Measurements from ENCODE around the gene CC2D2B. TPM values are rescaled to one million over a fixed set of nuclear protein-coding genes. Genes with fewer than 3 reads are reported as not detected.
A peak's percentile ranks its signal among the peaks of the same experiment; 100 is the strongest.

The CC2D2B gene
- total and polyA plus RNA-seq, 2 of the 8 experiments (the other 6 are each of a cell fraction or from before 2014, with no cell fraction given): 0.09 to 0.71 TPM

GRCh38 chr10:96047004-96047649 is 139.4 kb downstream of the CC2D2B start:
- CTCF ChIA-PET (ENCODE audit: partially characterized antibody): interaction anchor here (0.9 to 1.9 kb wide), 9 partner anchors 8 to 292 kb away, joined by 3 to 9 read pairs (median 5); partner anchors contain the start of gene ZNF518A
- H3K18ac ChIP-seq (ENCODE audit: extremely low read depth, low read length): no peak overlapping the region
- no peak overlapping the region for H3K56ac ChIP-seq (replicated peaks; ENCODE audit: insufficient read length, low read depth, low read length)
- peaks cover 0 to 8% (median 4%) of the 10 kb centered on the region in 4 experiments; a peak in 5 of 7 replicates for H3K27me3 ChIP-seq (replicated peaks in 1 of 4; ENCODE audit: control insufficient read depth in 3 of 4, extremely low read depth in 1 of 4, insufficient read depth in 3 of 4, low read length in 3 of 4)
- H3K4me1 ChIP-seq (replicated peaks in 1 of 4; ENCODE audit: control insufficient read depth in 3 of 4, insufficient read depth in 4 of 4, low read length in 3 of 4): no peaks in the 10 kb centered on the region
- H3K4ac ChIP-seq (replicated peaks; ENCODE audit: insufficient read length, low read depth, low read length): no peak overlapping the region
- no peak overlapping the region for H2BK5ac ChIP-seq (ENCODE audit: low read depth, low read length)
- H3K36me3 ChIP-seq (ENCODE audit: control insufficient read depth in 2 of 4, insufficient read depth in 4 of 4, low read length in 3 of 4): peaks cover 0 to 30% (median 10%) of the 10 kb centered on the region in 4 experiments; a peak in 6 of 8 replicates
- no peak for DNase-seq (ENCODE audit: low read depth in 1 of 2, low spot score in 2 of 2)
- POLR2A ChIA-PET (ENCODE audit: partially characterized antibody): interaction anchor here (0.8 to 1.6 kb wide), 5 partner anchors 8 to 91 kb away, joined by 3 to 9 read pairs (median 4); partner anchors contain the start of gene ZNF518A
- H3K79me1 ChIP-seq (ENCODE audit: low read depth, low read length): no peaks in the 10 kb centered on the region; the same call in 1 of the 2 replicates
- no peak overlapping the region for H3K4me2 ChIP-seq (ENCODE audit: insufficient read depth in 1 of 2, low read depth in 2 of 2, low read length in 2 of 2)
- H2BK12ac ChIP-seq (ENCODE audit: low read depth, low read length): no peak overlapping the region
- no peak overlapping the region for H2AFZ ChIP-seq (ENCODE audit: low read length)
- H3K4me3 ChIP-seq (ENCODE audit: extremely low read depth in 1 of 4, insufficient read depth in 2 of 4, low read depth in 3 of 4, low read length in 4 of 4): no peak overlapping the region
- H4K5ac ChIP-seq (ENCODE audit: insufficient read length, low read depth, low read length): no peak overlapping the region
- no peak overlapping the region for H3K27ac ChIP-seq (ENCODE audit: low read depth, low read length)
- H2BK20ac ChIP-seq (ENCODE audit: low read length): no peak overlapping the region
- no peak overlapping the region for H3K23ac ChIP-seq (ENCODE audit: insufficient read length)
- no peak overlapping the region for H4K8ac ChIP-seq (ENCODE audit: extremely low read depth, insufficient read depth, low read length)
- H4K91ac ChIP-seq (replicated peaks; ENCODE audit: insufficient read length, low read length): no peak overlapping the region
- TF ChIP-seq HDAC2 (IDR thresholded peaks at IDR 0.05; ENCODE audit: borderline replicate concordance in 1 of 2, low read depth in 2 of 2, low read length in 2 of 2): no peak
- TF ChIP-seq RAD21 (IDR thresholded peaks at IDR 0.05 in 1 of 2, conservative IDR thresholded peaks at IDR 0.05 in 1 of 2; ENCODE audit: low read depth in 2 of 2, low read length in 2 of 2): peak; percentile 37 to 42
- peak in 1 of 3 experiments; percentile 10; a peak in 1 of 4 replicates for TF ChIP-seq CTCF (IDR thresholded peaks at IDR 0.05; ENCODE audit: control extremely low read depth in 1 of 3, insufficient read depth in 1 of 3, low read depth in 1 of 3, low read length in 3 of 3)
- H3K79me2 ChIP-seq (ENCODE audit: control insufficient read depth in 1 of 2, insufficient read depth in 2 of 2, low read length in 2 of 2): peaks cover 10 to 83% of the 10 kb centered on the region in 2 experiments
- H3K23me2 ChIP-seq (ENCODE audit: low read depth, low read length): peaks cover 11% of the 10 kb centered on the region
- no peak overlapping the region for H2BK15ac ChIP-seq (ENCODE audit: low read length)
- no peak overlapping the region for H3K14ac ChIP-seq (ENCODE audit: insufficient read length)
- H3K9ac ChIP-seq (replicated peaks in 1 of 4; ENCODE audit: extremely low read depth in 1 of 4, low read depth in 3 of 4, low read length in 3 of 4): no peak overlapping the region
- no peak overlapping the region for H2BK120ac ChIP-seq (replicated peaks; ENCODE audit: low read depth, low read length)
- 0 out of 4 replicates have a peak, but pooled peaks cover 0 to 3% of the 10 kb centered on the region in 2 experiments for H3K9me3 ChIP-seq (ENCODE audit: insufficient read depth in 2 of 2, low read depth in 1 of 2, low read length in 1 of 2)
- 90% methylated on average over 4 of the region's 4 CpGs; no CpG with 5 or more reads in 1 of the 2 experiments for WGBS, 2 experiments (ENCODE audit: extremely low coverage in 1 of 2, insufficient coverage in 1 of 2, insufficient read length in 1 of 2, insufficient replicate concordance in 2 of 2, low coverage in 1 of 2, low lambda C conversion rate in 2 of 2, missing lambda C conversion rate in 1 of 2)
- no peak for FAIRE-seq
- peaks cover 4 to 11% of the 10 kb centered on the region in 2 experiments for H4K20me1 ChIP-seq (replicated peaks in 1 of 2; ENCODE audit: control insufficient read depth in 1 of 2, insufficient read depth in 2 of 2, low read length in 2 of 2)
- H2AK5ac ChIP-seq (ENCODE audit: low read depth, low read length): no peak overlapping the region

Data from H1 (cell line).